Measurements from ENCODE around the gene SPPL2B. TPM values are rescaled to one million over a fixed set of nuclear protein-coding genes. Genes with fewer than 3 reads are reported as not detected.

Gene SPPL2B
- total and polyA plus RNA-seq, 9 of the 15 experiments (the other 6 are each of a cell fraction or from before 2014, with no cell fraction given): 0.20 to 81.2 (median 15.1) TPM

DNA sequence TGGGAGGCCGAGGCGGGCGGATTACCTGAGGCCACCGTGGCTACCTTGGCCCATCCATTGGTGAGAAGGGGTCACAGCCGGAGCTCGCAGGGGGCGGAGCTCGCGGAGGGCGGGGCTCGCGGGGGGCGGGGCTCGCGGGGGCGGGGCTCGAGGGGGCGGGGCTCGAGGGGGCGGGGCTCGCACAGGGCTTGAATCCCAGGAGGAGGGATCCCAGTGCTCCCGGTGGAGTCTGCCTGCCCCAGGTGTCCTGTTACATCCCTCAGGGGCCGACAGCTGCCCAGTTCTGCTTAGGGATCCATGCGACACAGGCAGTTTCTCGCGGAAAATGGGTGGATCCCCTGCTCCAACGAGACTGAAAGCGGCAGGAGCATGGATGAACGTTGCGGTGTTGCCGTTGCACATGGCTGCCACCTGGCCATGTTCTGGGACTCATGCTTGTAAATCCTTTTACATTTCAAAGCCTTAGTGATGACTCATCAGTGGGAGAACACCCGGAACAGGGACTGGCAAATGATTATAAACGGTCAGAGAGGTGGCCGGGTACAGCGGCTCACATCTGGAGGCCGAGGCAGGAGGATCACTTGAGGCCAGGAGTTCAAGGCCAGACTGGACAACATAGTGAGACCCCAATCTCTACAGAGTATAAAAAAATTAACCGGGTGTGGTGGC lies 56.7 kb downstream of the SPPL2B start (continued):
- TF ChIP-seq, protein P1, sequence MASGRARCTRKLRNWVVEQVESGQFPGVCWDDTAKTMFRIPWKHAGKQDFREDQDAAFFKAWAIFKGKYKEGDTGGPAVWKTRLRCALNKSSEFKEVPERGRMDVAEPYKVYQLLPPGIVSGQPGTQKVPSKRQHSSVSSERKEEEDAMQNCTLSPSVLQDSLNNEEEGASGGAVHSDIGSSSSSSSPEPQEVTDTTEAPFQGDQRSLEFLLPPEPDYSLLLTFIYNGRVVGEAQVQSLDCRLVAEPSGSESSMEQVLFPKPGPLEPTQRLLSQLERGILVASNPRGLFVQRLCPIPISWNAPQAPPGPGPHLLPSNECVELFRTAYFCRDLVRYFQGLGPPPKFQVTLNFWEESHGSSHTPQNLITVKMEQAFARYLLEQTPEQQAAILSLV (tag; IDR thresholded peaks at IDR 0.05): no peak
- TF ChIP-seq PRPF4 (IDR thresholded peaks at IDR 0.05; ENCODE audit: insufficient read depth, low read depth, low read length, poor library complexity, severe bottlenecking) (no peak), CEBPB (tag; IDR thresholded peaks at IDR 0.05) (no peak), NR3C1 (CRISPR knock-in tag; IDR thresholded peaks at IDR 0.05) (no peak), YBX1 (IDR thresholded peaks at IDR 0.05) (no peak), ZC3H11A (IDR thresholded peaks at IDR 0.05; ENCODE audit: low read depth, low read length) (no peak), PYGO2 (tag; IDR thresholded peaks at IDR 0.05) (no peak), ZNF75A (CRISPR knock-in tag; IDR thresholded peaks at IDR 0.05) (no peak), CREB1 (IDR thresholded peaks at IDR 0.05) (no peak), CREB1 (CRISPR knock-in tag; IDR thresholded peaks at IDR 0.05) (peak; percentile 46; the same call in 1 of the 2 replicates), RBM34 (IDR thresholded peaks at IDR 0.05; ENCODE audit: borderline replicate concordance, insufficient read depth, low read length) (no peak), ZNF740 (CRISPR knock-in tag; IDR thresholded peaks at IDR 0.05) (no peak), ZNF740 (tag; IDR thresholded peaks at IDR 0.05) (no peak), IFI16 (CRISPR knock-in tag; IDR thresholded peaks at IDR 0.05) (no peak), ATF1 (CRISPR knock-in tag; IDR thresholded peaks at IDR 0.05) (no peak), ATF1 (tag; IDR thresholded peaks at IDR 0.05) (peak; percentile 56), GABPA (tag; conservative IDR thresholded peaks at IDR 0.05; ENCODE audit: low read depth) (no peak), BHLHE40 (IDR thresholded peaks at IDR 0.05; ENCODE audit: low read length) (no peak), YY1 (IDR thresholded peaks at IDR 0.05; ENCODE audit: borderline replicate concordance in 1 of 3, control insufficient read depth in 1 of 3, extremely low read depth in 1 of 3, insufficient read depth in 3 of 3, insufficient read length in 1 of 3, insufficient replicate concordance in 2 of 3, low read depth in 1 of 3, low read length in 2 of 3) (peak in 2 of 3 experiments; percentile 48 to 77)
- TF ChIP-seq, protein P2, sequence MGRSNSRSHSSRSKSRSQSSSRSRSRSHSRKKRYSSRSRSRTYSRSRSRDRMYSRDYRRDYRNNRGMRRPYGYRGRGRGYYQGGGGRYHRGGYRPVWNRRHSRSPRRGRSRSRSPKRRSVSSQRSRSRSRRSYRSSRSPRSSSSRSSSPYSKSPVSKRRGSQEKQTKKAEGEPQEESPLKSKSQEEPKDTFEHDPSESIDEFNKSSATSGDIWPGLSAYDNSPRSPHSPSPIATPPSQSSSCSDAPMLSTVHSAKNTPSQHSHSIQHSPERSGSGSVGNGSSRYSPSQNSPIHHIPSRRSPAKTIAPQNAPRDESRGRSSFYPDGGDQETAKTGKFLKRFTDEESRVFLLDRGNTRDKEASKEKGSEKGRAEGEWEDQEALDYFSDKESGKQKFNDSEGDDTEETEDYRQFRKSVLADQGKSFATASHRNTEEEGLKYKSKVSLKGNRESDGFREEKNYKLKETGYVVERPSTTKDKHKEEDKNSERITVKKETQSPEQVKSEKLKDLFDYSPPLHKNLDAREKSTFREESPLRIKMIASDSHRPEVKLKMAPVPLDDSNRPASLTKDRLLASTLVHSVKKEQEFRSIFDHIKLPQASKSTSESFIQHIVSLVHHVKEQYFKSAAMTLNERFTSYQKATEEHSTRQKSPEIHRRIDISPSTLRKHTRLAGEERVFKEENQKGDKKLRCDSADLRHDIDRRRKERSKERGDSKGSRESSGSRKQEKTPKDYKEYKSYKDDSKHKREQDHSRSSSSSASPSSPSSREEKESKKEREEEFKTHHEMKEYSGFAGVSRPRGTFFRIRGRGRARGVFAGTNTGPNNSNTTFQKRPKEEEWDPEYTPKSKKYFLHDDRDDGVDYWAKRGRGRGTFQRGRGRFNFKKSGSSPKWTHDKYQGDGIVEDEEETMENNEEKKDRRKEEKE (IDR thresholded peaks at IDR 0.05; ENCODE audit: borderline replicate concordance in 1 of 2, control insufficient read depth in 1 of 2, low read depth in 2 of 2, low read length in 1 of 2): no peak

Data from K562 (cell line).